OCI-LY1 (cell line): Measurements from ENCODE around the gene VAV3.

ENCODE experiments used
- CTCF ChIP-seq: fragments of 200-600 bp; sonication (generic), shearing (Covaris generic); IDR thresholded peaks from 2 replicates; pipeline ENCODE4 v1.5.1; 2017; ENCODE audit warnings: mild to moderate bottlenecking, antibody characterized with exemption, low read length, moderate library complexity, mixed read lengths
- EZH2 ChIP-seq: fragments of 200-600 bp; sonication (generic), shearing (Covaris generic); IDR thresholded peaks from 2 replicates; pipeline ENCODE4 v1.8.0; 2017; ENCODE audit warnings: borderline replicate concordance, mixed run types, mild to moderate bottlenecking, antibody characterized with exemption, low read length, moderate library complexity, mixed read lengths

- TF ChIP-seq EZH2 (no peak), CTCF (no peak)
Measured at GRCh38 chr1:107704911-107705310, 260.1 kb downstream of the VAV3 start.
